Hematopoietic multipotent progenitor cell treated with erythropoietin and hydrocortisone succinate and interleukin-3 and kit ligand, for 15 days (in vitro differentiated cells): ENCODE data around the gene ST6GAL1.
A peak's percentile ranks its signal among the peaks of the same experiment; 100 is the strongest.
"Not testable (repeated sequence)": the region's sequence is repeated elsewhere in the genome, so short reads cannot be mapped to it uniquely, and the experiment has no call there.

Source experiments
- DNase-seq: peaks from one replicate; pipeline ENCODE4 v3.0.0-alpha.2; 2015; ENCODE audit warnings: low spot score

The ST6GAL1 gene

DNA sequence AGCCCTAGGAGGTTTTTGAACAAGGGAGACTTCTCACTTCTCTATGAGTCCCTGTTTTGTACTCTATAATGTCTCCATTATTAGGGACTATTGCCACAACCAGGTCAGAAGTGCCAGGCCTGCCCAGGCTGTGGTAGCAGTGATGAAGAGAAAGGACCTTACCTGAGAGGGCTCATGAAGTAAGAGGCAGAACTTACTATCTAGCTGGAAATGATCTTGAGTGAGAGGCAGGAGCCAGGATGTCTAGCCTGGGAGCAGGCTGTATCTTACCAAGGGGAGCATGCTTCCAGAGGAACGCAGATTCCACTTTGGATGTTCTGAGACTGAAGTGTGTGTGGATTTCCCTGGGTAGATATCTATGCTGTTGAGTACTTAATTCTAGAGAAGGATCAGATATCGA, 115.7 kb downstream of the ST6GAL1 start:
- DNase-seq: no peak

DNA sequence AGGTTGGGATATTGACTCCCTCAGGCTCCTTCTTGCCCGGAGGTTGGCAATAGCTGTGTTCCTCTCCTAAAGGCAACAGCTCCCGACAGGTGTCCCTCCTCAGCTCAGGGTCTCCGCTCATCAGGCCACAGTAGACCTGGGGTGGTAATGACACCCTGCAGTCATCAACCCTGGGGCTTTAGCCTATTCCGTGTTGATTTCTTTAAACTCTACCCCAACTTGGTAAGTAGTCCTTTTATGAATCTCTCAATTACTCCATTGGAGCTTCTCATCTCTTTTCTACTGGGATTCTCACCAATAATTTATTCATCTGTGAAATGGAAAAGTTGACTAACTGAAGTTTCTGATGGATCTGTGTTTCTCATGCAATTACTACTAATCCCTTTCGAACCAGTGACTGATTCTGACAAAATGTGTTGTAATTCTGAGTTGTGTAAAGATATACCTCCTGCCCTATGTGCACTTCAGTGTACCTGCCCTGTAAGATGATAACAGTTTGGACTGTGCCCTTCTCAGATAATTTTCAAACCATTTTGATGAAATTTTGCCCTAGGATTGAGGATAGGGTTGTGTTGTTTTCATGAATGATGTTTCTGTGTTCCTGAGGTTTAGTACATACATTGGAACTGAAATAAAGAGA, 119.3 kb downstream of the ST6GAL1 start:
- no peak for DNase-seq

DNA sequence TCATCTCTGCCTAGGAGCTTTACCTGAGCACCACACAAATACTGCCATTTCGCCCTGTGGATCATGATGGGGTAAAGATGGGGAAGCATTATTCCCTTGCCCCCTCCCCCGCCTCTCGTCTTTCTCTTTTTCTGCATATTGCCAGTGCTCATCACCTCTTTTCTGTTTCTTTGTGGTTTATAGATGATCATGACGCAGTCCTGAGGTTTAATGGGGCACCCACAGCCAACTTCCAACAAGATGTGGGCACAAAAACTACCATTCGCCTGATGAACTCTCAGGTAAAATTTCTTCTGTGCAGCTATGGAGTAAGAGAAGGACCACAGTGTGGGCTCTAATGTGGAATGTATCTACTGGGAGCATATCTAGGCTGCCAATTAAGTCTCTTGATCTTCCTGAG, 120.7 kb downstream of the ST6GAL1 start:
- no peak for DNase-seq

DNA sequence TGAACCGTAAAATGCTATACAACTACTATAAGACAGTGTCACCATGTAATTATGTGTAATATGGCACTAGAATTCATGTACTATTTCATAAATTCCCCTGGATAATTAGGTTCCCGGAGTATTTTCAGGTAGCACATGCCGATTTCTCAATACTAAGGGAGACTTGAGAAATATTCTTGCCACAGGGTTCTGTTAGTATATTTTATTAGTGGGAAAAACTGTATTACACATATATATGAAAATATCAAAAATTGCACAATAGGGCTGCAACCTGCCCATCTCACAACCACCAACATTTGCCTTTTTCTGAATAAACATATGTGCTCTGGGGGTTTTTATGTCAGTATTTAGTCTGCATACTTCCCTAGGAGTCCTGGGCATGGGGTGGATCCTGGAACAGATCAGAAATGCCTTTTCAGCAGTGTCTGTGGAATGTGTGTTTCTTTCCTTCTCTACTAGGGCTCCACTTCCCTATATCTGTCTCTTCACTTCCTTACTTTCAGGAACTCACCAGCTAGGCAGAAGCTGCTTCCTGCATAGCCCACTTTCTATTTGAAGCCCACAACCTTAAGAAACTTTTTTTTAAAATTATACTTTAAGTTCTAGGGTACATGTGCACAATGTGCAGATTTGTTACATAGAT, 121.5 kb downstream of the ST6GAL1 start:
- no peak for DNase-seq

DNA sequence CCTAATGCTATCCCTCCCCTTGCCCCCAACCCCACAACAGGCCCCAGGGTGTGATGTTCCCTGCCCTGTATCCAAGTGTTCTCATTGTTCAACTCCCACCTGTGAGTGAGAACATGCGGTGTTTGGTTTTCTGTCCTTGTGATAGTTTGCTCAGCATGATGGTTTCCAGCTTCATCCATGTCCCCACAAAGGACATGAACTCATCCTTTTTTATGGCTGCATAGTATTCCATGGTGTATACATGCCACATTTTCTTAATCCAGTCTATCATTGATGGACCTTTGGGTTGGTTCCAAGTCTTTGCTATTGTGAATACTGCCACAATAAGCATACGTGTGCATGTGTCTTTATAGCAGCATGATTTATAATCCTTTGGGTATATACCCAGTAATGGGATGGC, 122.1 kb downstream of the ST6GAL1 start:
- not testable (repeated sequence) for DNase-seq

DNA sequence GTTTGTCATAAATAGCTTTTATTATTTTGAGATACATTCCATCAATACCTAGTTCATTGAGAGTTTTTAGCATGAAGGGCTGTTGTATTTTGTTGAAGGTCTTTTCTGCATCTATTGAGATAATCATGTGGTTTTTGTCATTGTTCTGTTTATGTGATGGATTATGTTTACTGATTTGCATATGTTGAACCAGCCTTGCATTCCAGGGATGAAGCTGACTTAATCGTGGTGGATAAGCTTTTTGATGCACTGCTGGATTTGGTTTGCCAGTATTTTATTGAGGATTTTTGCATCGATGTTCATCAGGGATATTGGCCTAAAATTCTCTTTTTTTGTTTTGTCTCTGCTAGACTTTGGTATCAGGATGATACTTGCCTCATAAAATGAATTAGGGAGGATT, 124.1 kb downstream of the ST6GAL1 start:
- DNase-seq: not testable (repeated sequence)

DNA sequence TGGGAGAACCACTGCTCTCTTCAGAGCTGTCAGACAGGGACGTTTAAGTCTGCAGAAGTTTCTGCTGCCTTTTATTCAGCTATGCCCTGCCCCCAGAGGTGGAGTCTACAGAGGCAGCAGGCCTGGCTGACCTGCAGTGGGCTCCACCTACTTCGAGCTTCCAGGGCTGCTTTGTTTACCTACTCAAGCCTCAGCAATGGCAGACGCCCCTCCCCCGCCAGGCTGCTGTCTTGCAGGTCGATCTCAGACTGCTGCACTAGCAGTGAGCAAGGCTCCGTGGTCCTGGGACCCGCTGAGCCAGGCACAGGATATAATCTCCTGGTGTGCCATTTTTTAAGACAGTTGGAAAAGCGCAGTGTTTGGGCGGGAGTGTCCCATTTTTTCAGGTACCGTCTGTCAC, 127.5 kb downstream of the ST6GAL1 start:
- DNase-seq: not testable (repeated sequence)

DNA sequence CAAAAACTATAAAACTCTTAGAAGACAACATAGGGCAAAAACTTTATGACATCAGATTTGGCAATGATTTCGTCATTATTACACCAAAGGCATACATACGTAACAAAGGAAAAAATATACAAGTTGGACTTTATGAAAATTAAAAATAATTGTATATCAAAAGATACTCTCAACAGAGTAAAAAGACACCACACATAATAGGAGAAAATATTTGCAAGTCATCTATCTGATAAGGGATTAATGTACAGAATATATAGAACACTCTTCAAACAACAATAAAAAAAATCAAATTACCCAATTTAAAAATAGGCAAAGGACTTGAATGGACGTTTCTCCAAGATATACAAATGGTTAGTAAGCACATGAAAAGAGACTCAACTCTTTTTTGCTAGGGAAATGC, 131.4 kb downstream of the ST6GAL1 start:
- no peak for DNase-seq

DNA sequence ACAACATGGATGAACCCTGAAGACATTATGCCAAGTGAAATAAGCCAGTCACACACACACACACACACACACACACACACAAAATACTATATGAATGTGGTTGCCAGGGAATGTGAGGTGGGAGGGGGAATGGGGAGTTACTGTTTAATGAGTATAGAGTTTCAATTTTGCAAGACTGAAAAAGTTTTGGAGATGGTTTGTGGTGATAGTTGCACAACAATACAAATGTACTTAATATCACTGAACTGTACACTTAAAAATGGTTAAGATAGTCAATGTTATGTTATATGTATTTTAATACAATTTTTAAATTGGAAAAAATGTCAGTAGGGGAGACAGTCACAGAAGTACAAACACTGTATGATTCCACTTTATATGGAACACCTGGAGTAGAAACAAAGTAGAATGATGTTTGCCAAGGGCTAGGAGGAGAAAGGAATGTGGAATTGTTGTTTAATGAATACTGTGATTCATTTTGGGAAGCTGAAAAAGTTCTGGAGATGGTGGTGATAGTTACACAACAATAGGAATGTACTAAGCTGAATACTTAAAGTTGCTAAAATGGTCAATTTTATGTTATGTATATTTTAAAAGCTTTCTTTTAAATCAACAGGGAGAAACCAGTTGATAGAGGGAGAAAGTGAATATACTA, 132.3 kb downstream of the ST6GAL1 start:
- DNase-seq: no peak

DNA sequence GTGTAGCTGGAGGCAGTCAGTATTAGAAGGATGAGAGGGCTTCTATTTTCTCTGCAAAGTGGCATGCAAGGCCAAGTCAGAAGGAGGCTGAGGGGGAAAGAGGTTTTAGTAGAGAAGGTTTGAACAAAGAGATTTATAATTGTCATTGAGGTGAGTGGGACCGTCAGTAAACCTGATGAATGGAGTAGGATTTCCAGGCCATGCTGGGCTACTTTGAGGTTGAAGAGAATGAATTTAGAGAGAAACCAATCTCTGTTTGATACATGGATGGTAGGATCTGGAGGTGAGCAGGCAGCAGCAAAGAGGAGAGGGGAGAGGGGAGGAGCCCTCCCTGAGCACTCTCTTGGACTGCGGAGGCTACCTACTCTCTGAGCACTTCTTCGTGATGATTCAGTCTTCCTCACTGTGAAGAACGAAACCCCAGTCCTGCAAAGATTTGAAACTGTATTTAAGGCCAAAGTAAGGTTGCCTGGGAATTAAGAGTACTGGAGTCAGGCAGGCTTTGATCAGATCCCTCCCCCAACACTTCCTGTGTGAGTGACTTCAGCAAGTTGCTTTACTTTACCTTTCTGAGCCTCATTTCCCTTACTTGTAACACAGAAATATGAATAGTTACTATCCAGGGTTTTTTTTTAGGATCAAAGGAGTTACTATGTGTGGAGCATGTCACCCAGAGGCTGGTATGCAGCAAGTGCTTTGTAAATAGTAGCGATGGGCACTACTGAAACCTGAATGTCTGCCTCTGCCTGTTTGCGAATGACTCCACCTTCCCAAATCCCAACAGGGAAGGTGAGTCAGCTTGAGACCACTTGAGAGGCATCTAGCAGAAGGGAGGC, 133.2 kb downstream of the ST6GAL1 start:
- DNase-seq: no peak

DNA sequence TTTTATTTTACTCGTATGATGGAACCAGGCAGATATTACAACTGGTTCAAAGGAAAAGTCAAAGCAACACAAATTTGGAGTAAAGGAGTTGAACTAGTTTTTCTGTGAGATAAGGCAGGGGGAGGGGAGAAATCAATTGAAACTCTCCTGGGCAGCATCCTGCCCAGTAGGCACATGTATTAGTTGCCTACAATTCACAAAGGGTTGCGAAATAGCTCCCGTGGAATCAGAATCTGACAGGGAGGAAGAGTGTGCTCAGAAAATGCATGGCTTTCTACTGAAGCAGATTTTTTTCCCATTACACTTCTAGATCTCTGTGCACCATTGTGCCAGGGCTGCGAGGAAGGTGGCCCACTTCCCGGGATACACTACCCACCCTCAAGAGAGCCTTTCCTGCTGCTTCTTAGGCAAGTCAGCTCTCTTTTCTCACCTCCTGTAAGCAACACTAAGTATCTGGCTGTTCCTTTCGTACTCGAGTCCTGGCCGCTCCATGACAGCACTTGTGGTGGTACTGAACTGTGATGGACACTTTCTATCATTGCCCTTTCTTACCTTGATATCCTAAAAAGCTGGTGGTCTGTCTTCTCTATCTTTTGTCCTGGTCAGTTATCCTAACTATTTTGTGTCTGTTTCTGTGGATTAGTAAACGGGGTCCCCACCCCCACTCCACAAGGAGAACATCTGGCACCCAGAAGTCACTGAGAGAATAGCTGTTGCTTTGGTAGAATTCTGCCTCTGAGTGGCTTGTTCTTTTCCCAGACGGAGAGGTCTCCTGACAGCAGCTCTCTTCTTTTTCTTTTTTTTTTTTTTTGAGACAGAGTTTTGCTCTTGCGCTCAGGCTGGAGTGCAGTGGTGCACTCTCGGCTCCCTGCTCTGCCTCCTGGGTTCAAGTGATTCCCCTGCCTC, 134.1 kb downstream of the ST6GAL1 start:
- no peak for DNase-seq

DNA sequence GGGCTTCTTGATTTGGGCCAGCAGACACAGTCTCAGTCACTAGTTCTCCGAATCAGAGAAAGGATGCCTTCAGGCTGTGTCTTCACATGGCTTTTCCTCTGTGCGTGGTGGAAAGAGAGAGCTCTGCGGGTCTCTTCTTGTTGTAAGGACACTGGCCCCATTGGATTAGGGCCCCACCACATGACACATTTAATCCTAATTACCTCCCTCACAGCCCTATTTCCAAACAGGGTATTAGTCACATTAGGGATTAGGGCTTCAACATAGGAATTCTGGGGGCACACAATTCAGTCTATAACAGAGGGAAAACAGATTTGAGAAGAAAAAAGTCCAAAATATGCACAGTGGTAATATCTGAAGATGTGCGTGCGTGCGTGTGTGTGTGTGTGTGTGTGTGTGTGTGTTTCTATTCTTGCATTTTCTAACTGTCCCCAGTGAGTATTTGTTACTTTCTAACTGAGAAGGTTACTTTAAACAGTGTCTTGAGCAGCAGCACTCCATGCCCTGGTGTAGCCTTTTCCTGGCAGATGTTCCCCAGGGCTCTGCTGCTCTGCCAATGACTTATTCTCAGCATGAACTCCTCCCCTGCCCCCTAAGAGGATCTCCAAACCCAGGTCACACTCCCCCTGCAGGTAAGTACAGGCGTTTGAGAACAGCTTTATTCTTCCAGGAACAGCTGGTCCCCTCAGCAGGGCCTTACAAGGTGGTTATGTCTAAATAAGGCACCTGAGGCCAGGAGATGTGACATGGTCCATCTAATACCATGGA, 136.1 kb downstream of the ST6GAL1 start:
- peak; percentile 18 for DNase-seq

DNA sequence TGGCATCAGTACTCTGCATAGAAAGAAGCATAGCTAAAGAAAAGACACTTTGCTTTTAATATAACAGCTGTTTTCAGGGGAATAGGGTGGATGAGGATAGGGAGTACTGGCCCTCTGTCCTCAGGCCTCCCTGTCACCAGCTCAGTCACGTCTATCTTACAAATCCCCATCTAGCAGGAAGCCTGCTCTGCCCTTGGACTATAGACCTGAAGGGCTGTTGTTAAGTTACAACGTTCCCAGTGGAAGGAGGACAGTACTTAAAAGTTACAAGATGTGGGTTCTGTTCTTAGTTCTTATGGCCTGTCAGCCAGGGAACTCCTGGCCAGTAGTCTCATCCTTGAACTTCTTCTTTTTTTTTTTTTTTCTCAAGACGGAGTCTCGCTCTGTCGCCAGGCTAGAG, 138.5 kb downstream of the ST6GAL1 start:
- no peak for DNase-seq

DNA sequence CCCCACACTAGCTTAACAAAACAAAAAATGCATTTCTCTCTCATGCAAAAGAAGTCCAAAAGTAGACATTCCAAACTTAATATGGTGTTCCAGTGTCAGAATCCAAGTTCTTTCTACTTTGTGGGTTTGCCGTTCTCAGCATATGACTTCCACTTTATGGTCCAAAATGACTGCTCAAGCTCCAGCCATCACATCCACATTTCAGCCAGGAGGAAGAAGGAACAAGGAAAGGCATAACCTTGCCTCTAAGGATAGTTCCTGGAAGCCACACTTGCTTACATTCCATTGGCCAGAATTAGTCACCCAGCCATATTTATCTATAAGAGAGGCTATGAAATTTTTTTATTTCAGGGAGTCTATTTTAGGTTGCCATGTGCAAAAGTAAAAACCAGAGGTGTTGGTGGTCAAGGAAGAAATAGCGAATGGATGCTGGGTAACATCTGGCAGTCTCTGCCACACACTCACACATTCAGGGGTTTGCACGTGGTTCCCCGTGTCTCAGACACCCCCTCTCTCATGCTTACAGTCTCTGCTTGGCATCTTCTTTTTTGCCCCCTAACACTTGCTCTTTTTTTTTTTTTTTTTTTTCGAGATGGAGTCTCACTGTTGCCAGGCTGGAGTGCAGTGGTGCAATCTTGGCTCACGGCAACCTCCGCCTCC, 139.7 kb downstream of the ST6GAL1 start:
- DNase-seq: no peak

DNA sequence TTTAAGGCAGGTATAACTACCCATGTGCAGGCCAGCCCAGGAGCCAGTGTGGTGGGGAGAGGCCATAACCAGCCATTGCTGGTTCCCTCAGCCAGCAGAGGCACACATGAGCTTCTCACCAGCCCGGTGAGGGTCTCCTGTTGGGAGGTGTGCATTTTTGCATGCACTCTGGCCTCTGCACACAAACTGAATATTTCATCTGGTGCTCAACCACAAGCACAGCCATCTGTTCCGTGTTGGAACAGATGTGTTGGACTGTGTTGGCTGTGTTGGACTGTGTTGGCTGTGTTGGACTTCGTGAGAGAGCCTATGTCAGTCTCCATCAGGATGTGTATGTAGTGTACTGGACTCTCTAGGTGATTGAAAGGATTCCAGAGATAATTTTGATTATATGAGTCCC, 141.8 kb downstream of the ST6GAL1 start:
- no peak for DNase-seq

DNA sequence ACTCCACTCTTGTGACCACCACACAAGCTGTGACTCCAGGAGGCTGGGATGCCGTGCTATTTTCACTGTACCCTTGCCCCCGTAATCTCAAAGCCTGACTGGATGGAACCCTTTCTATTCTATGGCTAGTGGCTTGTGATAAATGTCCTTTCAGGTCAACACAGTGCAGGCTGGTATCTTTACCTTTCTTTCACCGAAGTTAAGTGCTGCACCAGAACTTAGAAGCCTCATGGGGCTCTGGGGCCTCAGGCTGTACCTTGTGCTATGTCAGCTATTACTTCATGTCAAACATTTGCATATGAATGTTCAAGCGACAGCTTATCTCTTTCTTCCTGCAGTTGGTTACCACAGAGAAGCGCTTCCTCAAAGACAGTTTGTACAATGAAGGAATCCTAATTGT, 142.2 kb downstream of the ST6GAL1 start:
- DNase-seq: no peak

DNA sequence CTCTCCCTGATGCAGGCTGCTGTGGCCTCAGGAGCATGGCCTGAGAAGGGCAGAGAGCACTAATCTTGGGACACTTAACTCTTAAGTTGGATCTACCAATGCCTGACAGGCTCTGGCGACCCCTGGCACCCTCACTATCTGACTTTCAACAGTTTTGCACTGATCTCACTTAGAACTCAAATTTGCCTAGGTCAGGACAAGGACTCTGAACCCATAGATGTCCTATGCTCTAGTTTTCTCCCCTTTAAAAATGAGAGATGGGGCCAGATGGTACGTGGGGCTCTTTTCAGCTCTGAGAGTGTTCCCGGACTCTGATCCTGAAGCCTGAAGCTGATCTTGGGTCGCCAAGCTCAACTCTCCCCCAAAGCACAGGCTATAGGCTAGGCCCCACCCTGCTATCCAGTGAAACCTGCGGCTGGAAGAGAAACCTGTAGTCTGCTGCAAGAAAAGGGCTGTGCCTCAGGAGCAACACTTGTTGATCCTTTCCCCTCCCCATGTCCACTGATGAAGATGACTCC, 143.3 kb downstream of the ST6GAL1 start:
- DNase-seq: no peak

DNA sequence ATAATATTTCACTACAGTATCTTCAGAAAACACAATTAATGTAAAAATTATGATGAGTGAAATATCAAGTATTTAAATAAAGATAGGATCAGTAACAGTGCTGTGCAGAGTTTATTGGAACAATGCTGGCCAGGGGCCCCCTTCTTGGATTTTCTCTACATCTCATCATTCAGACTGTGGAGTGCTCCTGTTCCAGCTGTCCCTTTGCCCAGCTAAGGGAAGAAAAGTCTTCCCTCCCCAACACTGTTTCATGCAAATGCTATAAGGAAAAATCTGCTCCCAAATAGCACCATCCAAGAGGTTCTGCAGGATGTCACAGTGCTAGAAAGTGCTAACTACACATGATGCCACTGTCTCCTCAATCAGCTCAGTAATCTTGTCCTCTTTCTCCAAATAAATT, 144.5 kb downstream of the ST6GAL1 start:
- DNase-seq: no peak

DNA sequence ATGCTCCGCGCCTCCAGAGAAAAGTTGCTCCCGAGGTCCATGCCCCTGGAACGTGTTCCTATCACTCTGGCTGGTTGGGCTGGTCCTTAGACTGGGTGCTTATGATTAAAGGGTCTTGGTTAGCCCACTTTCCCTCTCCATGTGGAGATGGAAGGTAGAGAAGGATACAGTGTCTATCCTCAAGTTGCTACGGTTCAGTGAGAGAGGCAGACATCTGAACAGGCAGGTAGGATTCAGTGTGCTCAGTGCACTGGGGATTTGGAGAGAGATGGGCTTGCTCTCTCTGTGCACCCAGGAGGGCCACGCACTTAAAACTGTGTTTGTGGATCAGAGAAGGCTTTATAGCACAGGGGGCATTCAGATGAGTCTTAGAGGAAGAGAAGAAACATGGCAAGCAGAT, 146.0 kb downstream of the ST6GAL1 start:
- no peak for DNase-seq

DNA sequence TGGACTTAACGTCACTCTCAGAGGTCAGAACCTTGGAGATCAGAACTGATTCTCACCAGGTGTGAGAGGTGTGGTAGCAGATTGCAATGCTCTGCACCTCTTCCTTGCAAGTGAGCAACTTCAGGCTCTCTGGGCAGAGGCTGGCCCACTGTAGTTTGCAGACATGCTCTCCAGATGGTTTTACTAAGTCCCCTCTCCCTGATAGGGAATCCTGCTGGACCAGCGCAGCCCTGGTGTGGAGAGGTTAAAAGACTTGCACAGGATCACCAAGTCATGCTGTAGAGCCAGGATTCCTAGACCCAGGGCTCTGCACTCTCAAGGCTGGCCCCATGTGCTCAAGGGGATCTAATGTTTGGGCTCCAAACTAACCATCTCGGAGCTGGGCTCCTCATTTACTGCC, 146.8 kb downstream of the ST6GAL1 start:
- DNase-seq: no peak
